Osteoblast (primary cell): ENCODE data around the gene SMIM14. TPM values are rescaled to one million over a fixed set of nuclear protein-coding genes. Genes with fewer than 3 reads are reported as not detected.

ENCODE experiments used
- DNase-seq: peaks from one replicate; pipeline ENCODE4 v3.0.0; 2011; ENCODE audit warnings: low spot score, mixed read lengths; ENCODE audit not compliant: insufficient read length; ENCODE audit errors: missing footprints
- H2AFZ ChIP-seq: 2 replicates; pipeline ENCODE4 v1.6.0; 2011; ENCODE audit warnings: mild to moderate bottlenecking, low read length
- H3K27ac ChIP-seq: 2 replicates; pipeline ENCODE4 v1.5.1; 2011; ENCODE audit warnings: mild to moderate bottlenecking, low read depth, low read length, moderate library complexity
- H3K27me3 ChIP-seq: 2 replicates; pipeline ENCODE4 v1.6.0; 2012; ENCODE audit warnings: mild to moderate bottlenecking, control low read depth, inconsistent platforms, low read length, moderate library complexity; ENCODE audit not compliant: insufficient read depth
- H3K36me3 ChIP-seq: 2 replicates; pipeline ENCODE4 v1.5.1; 2011; ENCODE audit warnings: mild to moderate bottlenecking, low read length, control low read depth, moderate library complexity; ENCODE audit not compliant: insufficient read depth
- H3K4me1 ChIP-seq: 2 replicates; pipeline ENCODE4 v1.5.1; 2011; ENCODE audit warnings: mild to moderate bottlenecking, low read length, control low read depth, moderate library complexity; ENCODE audit not compliant: insufficient read depth
- H3K4me2 ChIP-seq: 2 replicates; pipeline ENCODE4 v1.6.0; 2011; ENCODE audit warnings: mild to moderate bottlenecking, low read length; ENCODE audit not compliant: insufficient read depth
- H3K4me3 ChIP-seq: fragments of 200-600 bp; sonication (generic); 3 replicates; pipeline ENCODE4 v1.5.1; 2012; ENCODE audit warnings: mild to moderate bottlenecking, low read length, inconsistent platforms; ENCODE audit not compliant: insufficient read depth
- H3K79me2 ChIP-seq: 2 replicates; pipeline ENCODE4 v1.6.0; 2012; ENCODE audit warnings: mild to moderate bottlenecking, low read length, control low read depth, inconsistent platforms; ENCODE audit not compliant: insufficient read depth
- H3K9me3 ChIP-seq: 2 replicates; pipeline ENCODE4 v1.5.1; 2011; ENCODE audit warnings: low read depth, low read length, control low read depth
- H4K20me1 ChIP-seq: 2 replicates; pipeline ENCODE4 v1.6.0; 2012; ENCODE audit warnings: mild to moderate bottlenecking, low read length, control low read depth; ENCODE audit not compliant: insufficient read depth
- CTCF ChIP-seq: IDR thresholded peaks from 2 replicates; pipeline ENCODE4 v1.5.1; 2011; ENCODE audit warnings: mild to moderate bottlenecking, low read depth, low read length, moderate library complexity; ENCODE audit errors: extremely low read depth
- total RNA-seq: library from RNA; depleted of rRNA; stranded (reverse); fragments of >200 nt; gene quantifications from 2 replicates; pipeline ENCODE4 v1.2.3, GENCODE V29; 2012

SMIM14 gene
- total RNA-seq, 1 donor = 61.5 TPM

- H3K4me2 ChIP-seq = no peak overlapping the region
- peaks cover 24% of the 10 kb centered on the region for H3K4me1 ChIP-seq
- no peaks in the 10 kb centered on the region for H3K36me3 ChIP-seq
- H3K27me3 ChIP-seq = no peaks in the 10 kb centered on the region
- no peak overlapping the region for H3K4me3 ChIP-seq
- no peaks in the 10 kb centered on the region for H3K79me2 ChIP-seq
- no peak overlapping the region for H3K27ac ChIP-seq
- no peak for TF ChIP-seq CTCF
- no peaks in the 10 kb centered on the region for H3K9me3 ChIP-seq
- no peaks in the 10 kb centered on the region for H4K20me1 ChIP-seq
- no peak for DNase-seq
- no peak overlapping the region for H2AFZ ChIP-seq
These were observed 95.6 kb downstream of the SMIM14 start for GRCh38 chr4:39543034-39543433.

- Histone ChIP-seq H2AFZ (no peak overlapping the region), H3K4me1 (peaks cover 24% of the 10 kb centered on the region), H3K79me2 (no peaks in the 10 kb centered on the region), H3K4me2 (no peak overlapping the region), H3K9me3 (no peaks in the 10 kb centered on the region), H3K36me3 (no peaks in the 10 kb centered on the region), H3K27ac (no peak overlapping the region), H4K20me1 (no peaks in the 10 kb centered on the region), H3K4me3 (no peak overlapping the region), H3K27me3 (no peaks in the 10 kb centered on the region)
- DNase-seq = no peak
- no peak for TF ChIP-seq CTCF
These were observed 96.1 kb downstream of the SMIM14 start for GRCh38 chr4:39542611-39543012.

GRCh38 chr4:39541987-39542610 is 96.6 kb downstream of the SMIM14 start:
- DNase-seq = no peak
- Histone ChIP-seq H3K27me3 (no peaks in the 10 kb centered on the region), H3K9me3 (no peaks in the 10 kb centered on the region), H2AFZ (no peak overlapping the region), H3K36me3 (no peaks in the 10 kb centered on the region), H3K4me3 (no peak overlapping the region), H3K79me2 (no peaks in the 10 kb centered on the region), H4K20me1 (no peaks in the 10 kb centered on the region), H3K4me2 (no peak overlapping the region), H3K4me1 (peaks cover 24% of the 10 kb centered on the region), H3K27ac (no peak overlapping the region)
- TF ChIP-seq CTCF = no peak

- DNase-seq = peak; percentile 45
- Histone ChIP-seq H3K4me1 (peaks cover 24% of the 10 kb centered on the region), H3K27ac (peak overlapping the region; percentile 79), H3K4me3 (no peak overlapping the region), H4K20me1 (no peaks in the 10 kb centered on the region), H3K4me2 (peak overlapping the region; percentile 6), H2AFZ (no peak overlapping the region), H3K27me3 (no peaks in the 10 kb centered on the region), H3K79me2 (no peaks in the 10 kb centered on the region), H3K36me3 (no peaks in the 10 kb centered on the region), H3K9me3 (no peaks in the 10 kb centered on the region)
- TF ChIP-seq CTCF = no peak
These were observed 99.5 kb downstream of the SMIM14 start for GRCh38 chr4:39539089-39539611.
